ACC112 (cell line): Measurements from ENCODE around the gene TMEM200B.
A peak's percentile ranks its signal among the peaks of the same experiment; 100 is the strongest.
"Not testable (repeated sequence)": the region's sequence is repeated elsewhere in the genome, so short reads cannot be mapped to it uniquely, and the experiment has no call there.

Source experiments
- H2AFZ ChIP-seq: fragments of 200-600 bp; sonication (generic); one replicate; pipeline ENCODE4 v1.6.0; 2017; ENCODE audit warnings: antibody characterized with exemption, low read length; ENCODE audit not compliant: unreplicated experiment
- H3K27ac ChIP-seq: fragments of 200-600 bp; sonication (generic); 2 replicates; pipeline ENCODE4 v1.5.1; 2014; ENCODE audit warnings: low read depth, mild to moderate bottlenecking, antibody characterized with exemption, low read length, moderate library complexity
- H3K27me3 ChIP-seq: fragments of 200-600 bp; sonication (generic); 2 replicates; pipeline ENCODE4 v1.6.1; 2014; ENCODE audit warnings: mild to moderate bottlenecking, antibody characterized with exemption, low read length, moderate library complexity, mixed read lengths; ENCODE audit not compliant: insufficient read depth
- H3K36me3 ChIP-seq: fragments of 200-600 bp; sonication (generic); 2 replicates; pipeline ENCODE4 v1.6.1; 2016; ENCODE audit warnings: mild to moderate bottlenecking, antibody characterized with exemption, low read length, moderate library complexity, mixed read lengths; ENCODE audit not compliant: insufficient read depth
- H3K4me1 ChIP-seq: fragments of 200-600 bp; sonication (generic); one replicate; pipeline ENCODE4 v1.6.1; 2016; ENCODE audit warnings: low read length, mixed read lengths; ENCODE audit not compliant: insufficient read depth, unreplicated experiment, control insufficient read depth
- H3K4me3 ChIP-seq: fragments of 200-600 bp; sonication (generic); 2 replicates; pipeline ENCODE4 v1.5.1; 2014; ENCODE audit warnings: mild to moderate bottlenecking, low read depth, low read length
- H3K79me2 ChIP-seq: fragments of 200-600 bp; sonication (generic); one replicate; pipeline ENCODE4 v1.6.0; 2016; ENCODE audit warnings: low read length; ENCODE audit not compliant: control insufficient read depth, unreplicated experiment, insufficient read depth

TMEM200B gene

GRCh38 chr1:29121936-29122681 lies 1.6 kb downstream of the TMEM200B start:
- peak overlapping the region; percentile 81 for H3K27ac ChIP-seq
- H3K4me3 ChIP-seq, result peak overlapping the region; percentile 87
- H3K36me3 ChIP-seq, result no peaks in the 10 kb centered on the region; the same call in 1 of the 2 replicates
- H3K79me2 ChIP-seq, result peaks cover 17% of the 10 kb centered on the region
- peak overlapping the region; percentile 43 for H2AFZ ChIP-seq
- peaks cover 12% of the 10 kb centered on the region for H3K4me1 ChIP-seq
- no peaks in the 10 kb centered on the region for H3K27me3 ChIP-seq

GRCh38 chr1:29121516-29121935 lies 2.2 kb downstream of the TMEM200B start:
- Histone ChIP-seq H3K36me3 (no peaks in the 10 kb centered on the region; the same call in 1 of the 2 replicates), H2AFZ (peak overlapping the region; percentile 43), H3K27me3 (no peaks in the 10 kb centered on the region), H3K4me3 (peak overlapping the region; percentile 87), H3K79me2 (peaks cover 17% of the 10 kb centered on the region), H3K27ac (peak overlapping the region; percentile 81; the same call in 1 of the 2 replicates), H3K4me1 (peaks cover 12% of the 10 kb centered on the region)

- no peak overlapping the region for H3K27ac ChIP-seq
- peak overlapping the region; percentile 87; the same call in 1 of the 2 replicates for H3K4me3 ChIP-seq
- peaks cover 17% of the 10 kb centered on the region for H3K79me2 ChIP-seq
- H3K36me3 ChIP-seq, result no peaks in the 10 kb centered on the region; the same call in 1 of the 2 replicates
- H3K4me1 ChIP-seq, result peaks cover 12% of the 10 kb centered on the region
- no peaks in the 10 kb centered on the region for H3K27me3 ChIP-seq
- H2AFZ ChIP-seq, result no peak overlapping the region
These were observed 2.7 kb downstream of the TMEM200B start for GRCh38 chr1:29120947-29121485.

- H3K27ac ChIP-seq, result no peak overlapping the region
- H3K4me1 ChIP-seq, result peaks cover 10% of the 10 kb centered on the region
- peaks cover 17% of the 10 kb centered on the region for H3K79me2 ChIP-seq
- H3K4me3 ChIP-seq, result no peak overlapping the region
- H3K36me3 ChIP-seq, result no peaks in the 10 kb centered on the region; the same call in 1 of the 2 replicates
- no peak overlapping the region for H2AFZ ChIP-seq
- no peaks in the 10 kb centered on the region for H3K27me3 ChIP-seq
These were observed 3.3 kb downstream of the TMEM200B start for GRCh38 chr1:29120367-29120766.

- H3K36me3 ChIP-seq, result no peaks in the 10 kb centered on the region; the same call in 1 of the 2 replicates
- H3K27ac ChIP-seq, result no peak overlapping the region
- H3K4me3 ChIP-seq, result no peak overlapping the region
- peaks cover 17% of the 10 kb centered on the region for H3K79me2 ChIP-seq
- H3K4me1 ChIP-seq, result peaks cover 6% of the 10 kb centered on the region
- no peak overlapping the region for H2AFZ ChIP-seq
- H3K27me3 ChIP-seq, result no peaks in the 10 kb centered on the region
These were observed 4.4 kb downstream of the TMEM200B start for GRCh38 chr1:29119121-29119929.

- Histone ChIP-seq H3K36me3 (no peaks in the 10 kb centered on the region; the same call in 1 of the 2 replicates), H2AFZ (no peak overlapping the region), H3K4me3 (no peak overlapping the region), H3K79me2 (peaks cover 12% of the 10 kb centered on the region), H3K4me1 (peaks cover 6% of the 10 kb centered on the region), H3K27ac (no peak overlapping the region), H3K27me3 (no peaks in the 10 kb centered on the region)
These were observed 6.3 kb downstream of the TMEM200B start for GRCh38 chr1:29117381-29117780.

- no peaks in the 10 kb centered on the region for H3K27me3 ChIP-seq
- no peaks in the 10 kb centered on the region for H3K79me2 ChIP-seq
- H3K36me3 ChIP-seq, result no peaks in the 10 kb centered on the region
These were observed 9.0 kb downstream of the TMEM200B start for GRCh38 chr1:29114654-29115053.

GRCh38 chr1:29113413-29114117 lies 10.1 kb downstream of the TMEM200B start:
- no peak overlapping the region for H3K4me3 ChIP-seq
- H3K79me2 ChIP-seq, result no peaks in the 10 kb centered on the region
- no peaks in the 10 kb centered on the region for H3K36me3 ChIP-seq
- no peak overlapping the region for H2AFZ ChIP-seq
- H3K4me1 ChIP-seq, result no peaks in the 10 kb centered on the region
- no peaks in the 10 kb centered on the region for H3K27me3 ChIP-seq
- no peak overlapping the region for H3K27ac ChIP-seq

More at GRCh38 chr1:29114654-29115053, 9.0 kb downstream of the TMEM200B start:
- peaks cover 2% of the 10 kb centered on the region for H3K4me1 ChIP-seq
- H3K4me3 ChIP-seq, result no peak overlapping the region
- no peak overlapping the region for H2AFZ ChIP-seq
- H3K27ac ChIP-seq, result no peak overlapping the region

- Histone ChIP-seq H2AFZ (no peak overlapping the region), H3K4me1 (no peaks in the 10 kb centered on the region), H3K27ac (no peak overlapping the region), H3K36me3 (no peaks in the 10 kb centered on the region), H3K27me3 (no peaks in the 10 kb centered on the region), H3K79me2 (no peaks in the 10 kb centered on the region), H3K4me3 (no peak overlapping the region)
These were observed 10.8 kb downstream of the TMEM200B start for GRCh38 chr1:29112705-29113412.

GRCh38 chr1:29108041-29108440 lies 15.7 kb downstream of the TMEM200B start:
- not testable (repeated sequence) for H3K4me1 ChIP-seq, H3K27ac ChIP-seq, H3K36me3 ChIP-seq, H3K79me2 ChIP-seq, H3K27me3 ChIP-seq, H3K4me3 ChIP-seq, H2AFZ ChIP-seq
